ENCODE data around the gene HGS. TPM values are rescaled to one million over a fixed set of nuclear protein-coding genes. Genes with fewer than 3 reads are reported as not detected.
A peak's percentile ranks its signal among the peaks of the same experiment; 100 is the strongest.

HGS gene
- total and polyA plus RNA-seq, 2 of the 13 experiments (the other 11 are each of a cell fraction or from before 2014, with no cell fraction given) = 73.3 to 78.1 TPM

DNA sequence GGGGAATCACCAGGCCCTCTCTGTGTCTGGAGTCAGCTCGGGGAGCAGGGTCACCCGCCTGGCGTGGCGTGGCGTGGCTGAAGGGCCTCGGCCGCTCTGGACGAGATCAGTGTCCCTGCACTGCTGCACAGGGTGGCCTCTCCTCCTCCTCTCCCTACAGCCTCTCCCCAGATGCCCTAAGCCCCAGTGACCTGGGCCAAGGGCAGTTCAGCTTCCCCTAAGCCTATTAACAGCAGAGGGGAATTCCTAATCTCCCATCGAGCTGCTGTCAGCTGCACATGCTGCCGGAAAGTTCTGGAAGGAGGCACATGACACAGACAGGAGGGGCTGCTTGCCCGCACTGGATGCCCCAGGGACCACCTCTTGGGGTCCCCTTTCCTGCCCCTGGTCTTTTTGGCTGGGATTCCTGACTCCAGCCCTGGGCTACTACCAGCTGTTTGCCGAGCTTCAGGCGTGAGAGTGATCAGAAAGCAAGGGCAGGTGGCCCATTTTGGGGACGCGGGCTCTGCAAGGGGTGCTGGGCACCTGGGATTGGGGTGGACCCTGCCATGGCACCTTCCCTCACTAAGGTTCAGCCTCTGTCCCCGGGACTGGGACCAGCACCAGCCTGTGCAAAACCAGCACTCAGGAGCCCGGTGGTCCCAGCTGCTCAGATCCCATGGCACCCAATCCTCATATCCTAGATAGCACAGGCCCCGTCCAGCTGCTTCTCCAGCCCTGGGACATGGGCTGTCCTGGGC lies 28.3 kb upstream of the HGS start (continued):
- TF ChIP-seq, protein P1, sequence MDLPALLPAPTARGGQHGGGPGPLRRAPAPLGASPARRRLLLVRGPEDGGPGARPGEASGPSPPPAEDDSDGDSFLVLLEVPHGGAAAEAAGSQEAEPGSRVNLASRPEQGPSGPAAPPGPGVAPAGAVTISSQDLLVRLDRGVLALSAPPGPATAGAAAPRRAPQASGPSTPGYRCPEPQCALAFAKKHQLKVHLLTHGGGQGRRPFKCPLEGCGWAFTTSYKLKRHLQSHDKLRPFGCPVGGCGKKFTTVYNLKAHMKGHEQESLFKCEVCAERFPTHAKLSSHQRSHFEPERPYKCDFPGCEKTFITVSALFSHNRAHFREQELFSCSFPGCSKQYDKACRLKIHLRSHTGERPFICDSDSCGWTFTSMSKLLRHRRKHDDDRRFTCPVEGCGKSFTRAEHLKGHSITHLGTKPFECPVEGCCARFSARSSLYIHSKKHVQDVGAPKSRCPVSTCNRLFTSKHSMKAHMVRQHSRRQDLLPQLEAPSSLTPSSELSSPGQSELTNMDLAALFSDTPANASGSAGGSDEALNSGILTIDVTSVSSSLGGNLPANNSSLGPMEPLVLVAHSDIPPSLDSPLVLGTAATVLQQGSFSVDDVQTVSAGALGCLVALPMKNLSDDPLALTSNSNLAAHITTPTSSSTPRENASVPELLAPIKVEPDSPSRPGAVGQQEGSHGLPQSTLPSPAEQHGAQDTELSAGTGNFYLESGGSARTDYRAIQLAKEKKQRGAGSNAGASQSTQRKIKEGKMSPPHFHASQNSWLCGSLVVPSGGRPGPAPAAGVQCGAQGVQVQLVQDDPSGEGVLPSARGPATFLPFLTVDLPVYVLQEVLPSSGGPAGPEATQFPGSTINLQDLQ (CRISPR knock-in tag; IDR thresholded peaks at IDR 0.05) = no peak
- TF ChIP-seq ZNF138 (CRISPR knock-in tag; IDR thresholded peaks at IDR 0.05; ENCODE audit: low read depth) (no peak), TARDBP (CRISPR knock-in tag; IDR thresholded peaks at IDR 0.05) (0 out of 2 replicates have a peak, but pooled peaks have one; percentile 33), ATF7-NPFF (CRISPR knock-in tag; IDR thresholded peaks at IDR 0.05; ENCODE audit: low read depth) (no peak), FOXA3 (CRISPR knock-in tag; IDR thresholded peaks at IDR 0.05) (0 out of 2 replicates have a peak, but pooled peaks have one; percentile 15), TCF7 (IDR thresholded peaks at IDR 0.05; ENCODE audit: low read depth) (no peak), AHR (CRISPR knock-in tag; IDR thresholded peaks at IDR 0.05) (no peak), ZNF773 (CRISPR knock-in tag; IDR thresholded peaks at IDR 0.05; ENCODE audit: borderline replicate concordance) (no peak), EZH2 (conservative IDR thresholded peaks at IDR 0.05; ENCODE audit: low read depth, low read length) (no peak), ZSCAN31 (CRISPR knock-in tag; IDR thresholded peaks at IDR 0.05; ENCODE audit: low read depth) (no peak), NR2F1 (CRISPR knock-in tag; IDR thresholded peaks at IDR 0.05) (peak in 1 of 2 experiments; percentile 49; a peak in 1 of 4 replicates), ZNF883 (CRISPR knock-in tag; IDR thresholded peaks at IDR 0.05; ENCODE audit: not compliant biosample characterization) (peak; percentile 47), ZNF329 (CRISPR knock-in tag; IDR thresholded peaks at IDR 0.05; ENCODE audit: low read depth) (no peak), ZNF616 (CRISPR knock-in tag; IDR thresholded peaks at IDR 0.05; ENCODE audit: low read depth) (no peak), FOXA1 (IDR thresholded peaks at IDR 0.05) (no peak), FOXA1 (CRISPR knock-in tag; IDR thresholded peaks at IDR 0.05) (no peak), ZFP90 (CRISPR knock-in tag; IDR thresholded peaks at IDR 0.05; ENCODE audit: borderline replicate concordance) (no peak), ZNF614 (CRISPR knock-in tag; IDR thresholded peaks at IDR 0.05; ENCODE audit: borderline replicate concordance) (0 out of 2 replicates have a peak, but pooled peaks have one; percentile 17), NFYB (CRISPR knock-in tag; IDR thresholded peaks at IDR 0.05) (no peak)
- TF ChIP-seq, protein P2, sequence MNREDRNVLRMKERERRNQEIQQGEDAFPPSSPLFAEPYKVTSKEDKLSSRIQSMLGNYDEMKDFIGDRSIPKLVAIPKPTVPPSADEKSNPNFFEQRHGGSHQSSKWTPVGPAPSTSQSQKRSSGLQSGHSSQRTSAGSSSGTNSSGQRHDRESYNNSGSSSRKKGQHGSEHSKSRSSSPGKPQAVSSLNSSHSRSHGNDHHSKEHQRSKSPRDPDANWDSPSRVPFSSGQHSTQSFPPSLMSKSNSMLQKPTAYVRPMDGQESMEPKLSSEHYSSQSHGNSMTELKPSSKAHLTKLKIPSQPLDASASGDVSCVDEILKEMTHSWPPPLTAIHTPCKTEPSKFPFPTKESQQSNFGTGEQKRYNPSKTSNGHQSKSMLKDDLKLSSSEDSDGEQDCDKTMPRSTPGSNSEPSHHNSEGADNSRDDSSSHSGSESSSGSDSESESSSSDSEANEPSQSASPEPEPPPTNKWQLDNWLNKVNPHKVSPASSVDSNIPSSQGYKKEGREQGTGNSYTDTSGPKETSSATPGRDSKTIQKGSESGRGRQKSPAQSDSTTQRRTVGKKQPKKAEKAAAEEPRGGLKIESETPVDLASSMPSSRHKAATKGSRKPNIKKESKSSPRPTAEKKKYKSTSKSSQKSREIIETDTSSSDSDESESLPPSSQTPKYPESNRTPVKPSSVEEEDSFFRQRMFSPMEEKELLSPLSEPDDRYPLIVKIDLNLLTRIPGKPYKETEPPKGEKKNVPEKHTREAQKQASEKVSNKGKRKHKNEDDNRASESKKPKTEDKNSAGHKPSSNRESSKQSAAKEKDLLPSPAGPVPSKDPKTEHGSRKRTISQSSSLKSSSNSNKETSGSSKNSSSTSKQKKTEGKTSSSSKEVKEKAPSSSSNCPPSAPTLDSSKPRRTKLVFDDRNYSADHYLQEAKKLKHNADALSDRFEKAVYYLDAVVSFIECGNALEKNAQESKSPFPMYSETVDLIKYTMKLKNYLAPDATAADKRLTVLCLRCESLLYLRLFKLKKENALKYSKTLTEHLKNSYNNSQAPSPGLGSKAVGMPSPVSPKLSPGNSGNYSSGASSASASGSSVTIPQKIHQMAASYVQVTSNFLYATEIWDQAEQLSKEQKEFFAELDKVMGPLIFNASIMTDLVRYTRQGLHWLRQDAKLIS (CRISPR knock-in tag; IDR thresholded peaks at IDR 0.05) = no peak
- TF ChIP-seq, protein P3, sequence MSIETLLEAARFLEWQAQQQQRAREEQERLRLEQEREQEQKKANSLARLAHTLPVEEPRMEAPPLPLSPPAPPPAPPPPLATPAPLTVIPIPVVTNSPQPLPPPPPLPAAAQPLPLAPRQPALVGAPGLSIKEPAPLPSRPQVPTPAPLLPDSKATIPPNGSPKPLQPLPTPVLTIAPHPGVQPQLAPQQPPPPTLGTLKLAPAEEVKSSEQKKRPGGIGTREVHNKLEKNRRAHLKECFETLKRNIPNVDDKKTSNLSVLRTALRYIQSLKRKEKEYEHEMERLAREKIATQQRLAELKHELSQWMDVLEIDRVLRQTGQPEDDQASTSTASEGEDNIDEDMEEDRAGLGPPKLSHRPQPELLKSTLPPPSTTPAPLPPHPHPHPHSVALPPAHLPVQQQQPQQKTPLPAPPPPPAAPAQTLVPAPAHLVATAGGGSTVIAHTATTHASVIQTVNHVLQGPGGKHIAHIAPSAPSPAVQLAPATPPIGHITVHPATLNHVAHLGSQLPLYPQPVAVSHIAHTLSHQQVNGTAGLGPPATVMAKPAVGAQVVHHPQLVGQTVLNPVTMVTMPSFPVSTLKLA (IDR thresholded peaks at IDR 0.05) = peak; percentile 16; the same call in 1 of the 2 replicates
